ENCODE data around the gene TTLL7.

TTLL7 gene

DNA sequence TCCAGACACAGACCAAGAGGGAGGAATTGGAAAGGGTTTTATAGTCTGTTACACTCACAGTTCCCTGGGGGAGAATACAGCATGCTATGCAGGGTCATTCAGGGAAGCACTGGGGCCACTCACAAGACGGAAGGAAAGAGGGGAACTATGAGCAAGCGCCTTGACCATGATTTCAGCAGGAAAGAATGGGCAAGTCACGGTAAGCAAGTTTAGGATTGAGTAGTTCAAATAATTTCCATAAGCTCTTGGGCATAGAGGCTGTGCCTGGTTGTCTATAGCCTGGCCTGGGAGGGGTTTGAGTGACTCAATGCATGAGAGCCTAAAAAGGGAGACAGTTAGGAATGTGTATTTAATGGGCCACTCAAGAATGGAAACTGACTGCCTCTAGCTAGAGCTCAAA is 176.7 kb downstream of the TTLL7 start:
- no peak for DNase-seq (ENCODE audit: low read depth)
- TF ChIP-seq, protein P1, sequence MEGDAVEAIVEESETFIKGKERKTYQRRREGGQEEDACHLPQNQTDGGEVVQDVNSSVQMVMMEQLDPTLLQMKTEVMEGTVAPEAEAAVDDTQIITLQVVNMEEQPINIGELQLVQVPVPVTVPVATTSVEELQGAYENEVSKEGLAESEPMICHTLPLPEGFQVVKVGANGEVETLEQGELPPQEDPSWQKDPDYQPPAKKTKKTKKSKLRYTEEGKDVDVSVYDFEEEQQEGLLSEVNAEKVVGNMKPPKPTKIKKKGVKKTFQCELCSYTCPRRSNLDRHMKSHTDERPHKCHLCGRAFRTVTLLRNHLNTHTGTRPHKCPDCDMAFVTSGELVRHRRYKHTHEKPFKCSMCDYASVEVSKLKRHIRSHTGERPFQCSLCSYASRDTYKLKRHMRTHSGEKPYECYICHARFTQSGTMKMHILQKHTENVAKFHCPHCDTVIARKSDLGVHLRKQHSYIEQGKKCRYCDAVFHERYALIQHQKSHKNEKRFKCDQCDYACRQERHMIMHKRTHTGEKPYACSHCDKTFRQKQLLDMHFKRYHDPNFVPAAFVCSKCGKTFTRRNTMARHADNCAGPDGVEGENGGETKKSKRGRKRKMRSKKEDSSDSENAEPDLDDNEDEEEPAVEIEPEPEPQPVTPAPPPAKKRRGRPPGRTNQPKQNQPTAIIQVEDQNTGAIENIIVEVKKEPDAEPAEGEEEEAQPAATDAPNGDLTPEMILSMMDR (IDR thresholded peaks at IDR 0.05; ENCODE audit: control insufficient read depth, extremely low read depth, insufficient read depth): no peak
- no peak overlapping the region for H3K4me3 ChIP-seq (ENCODE audit: low read depth, low read length)

DNA sequence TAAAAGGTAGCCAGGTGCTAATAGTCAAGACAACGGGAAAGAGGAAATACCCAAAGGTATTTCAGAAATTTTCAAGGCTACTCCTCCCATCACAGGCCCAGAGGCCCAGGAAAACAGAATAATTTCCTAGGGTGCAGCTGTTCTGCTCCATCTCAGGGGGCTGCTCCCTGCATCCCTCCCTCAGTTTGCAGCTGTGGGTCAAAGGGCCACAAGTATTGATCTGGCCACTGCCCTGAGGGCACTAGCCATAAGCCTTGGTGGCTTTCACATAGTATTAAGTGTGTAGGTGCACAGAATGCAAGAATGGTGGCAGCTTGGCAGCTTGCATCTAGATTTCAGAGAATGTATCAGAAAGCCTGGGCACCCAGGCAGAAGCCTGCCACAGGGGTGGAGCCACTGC is 179.5 kb downstream of the TTLL7 start:
- TF ChIP-seq, protein P1 (IDR thresholded peaks at IDR 0.05; ENCODE audit: control insufficient read depth, extremely low read depth, insufficient read depth): no peak
- H3K4me3 ChIP-seq (ENCODE audit: low read depth, low read length): no peak overlapping the region
- no peak for DNase-seq (ENCODE audit: low read depth)

DNA sequence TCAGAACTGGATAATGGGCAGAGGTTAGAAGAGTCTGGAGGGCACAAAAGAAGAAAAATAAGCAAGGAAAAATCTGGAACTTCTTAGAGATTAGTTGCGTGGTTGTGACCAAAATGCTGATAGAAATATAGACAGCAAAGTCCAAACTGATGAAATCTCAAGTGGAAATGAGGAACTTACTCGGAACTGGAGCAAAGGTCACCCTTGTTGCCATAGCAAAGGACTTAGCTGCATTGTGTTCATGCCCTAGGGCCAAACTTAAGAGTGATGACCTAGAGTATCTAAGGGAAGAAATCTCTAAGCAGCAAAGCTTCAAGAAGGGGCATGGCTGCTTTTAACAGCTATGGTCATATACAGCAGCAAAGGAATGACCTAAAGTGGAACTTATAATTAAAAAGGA is 180.0 kb downstream of the TTLL7 start:
- H3K4me3 ChIP-seq (ENCODE audit: low read depth, low read length): no peak overlapping the region
- TF ChIP-seq, protein P1 (IDR thresholded peaks at IDR 0.05; ENCODE audit: control insufficient read depth, extremely low read depth, insufficient read depth): no peak
- no peak for DNase-seq (ENCODE audit: low read depth)

DNA sequence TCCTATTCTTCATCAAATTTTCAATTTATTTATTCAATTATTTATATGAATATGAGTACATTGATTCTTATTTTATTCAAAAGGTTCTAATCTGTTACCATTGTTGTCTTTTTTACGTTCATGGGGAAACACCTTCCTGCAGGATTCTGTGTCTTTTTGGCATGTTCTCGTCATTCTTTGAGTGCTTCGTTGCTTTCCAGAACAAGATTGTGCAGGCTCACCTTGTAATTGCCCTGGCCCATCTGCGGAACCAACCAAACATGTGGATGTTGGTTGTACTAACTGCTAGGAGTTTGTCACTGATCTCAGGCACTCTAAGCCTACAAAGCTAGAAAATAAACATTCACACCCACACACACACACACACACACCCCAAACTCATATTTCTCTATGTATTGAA is 182.1 kb downstream of the TTLL7 start:
- TF ChIP-seq, protein P1 (IDR thresholded peaks at IDR 0.05; ENCODE audit: control insufficient read depth, extremely low read depth, insufficient read depth): no peak
- no peak for DNase-seq (ENCODE audit: low read depth)

DNA sequence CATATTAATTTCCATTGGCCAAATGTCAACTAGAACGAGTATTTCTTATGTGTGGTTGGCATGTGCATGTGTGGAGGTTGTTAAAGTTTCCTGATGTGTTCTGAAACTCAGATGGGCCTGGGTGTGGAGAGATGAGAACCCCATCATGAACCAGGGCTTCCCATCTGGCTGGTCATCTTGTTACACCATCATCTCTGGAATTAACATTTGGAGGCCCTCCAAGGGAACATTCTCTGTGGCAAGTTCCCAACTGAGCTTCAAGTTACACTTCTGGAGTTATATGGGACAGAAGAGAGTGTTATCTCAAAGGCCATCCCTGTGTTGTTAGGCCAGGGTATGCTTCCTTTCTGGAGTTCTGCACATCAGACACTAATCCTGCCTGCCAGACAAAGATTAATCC is 183.6 kb downstream of the TTLL7 start:
- TF ChIP-seq, protein P1 (IDR thresholded peaks at IDR 0.05; ENCODE audit: control insufficient read depth, extremely low read depth, insufficient read depth): no peak
- DNase-seq (ENCODE audit: low read depth): peak; percentile 39
- no peak overlapping the region for H3K4me3 ChIP-seq (ENCODE audit: low read depth, low read length)

More for the DNA sequence above, 182.1 kb downstream of the TTLL7 start:
- H3K4me3 ChIP-seq (ENCODE audit: low read depth, low read length): no peak overlapping the region
